Adrenal gland (tissue), 12 donors: Measurements from ENCODE around the gene PNLIPRP2. TPM values are rescaled to one million over a fixed set of nuclear protein-coding genes. Genes with fewer than 3 reads are reported as not detected.

Source experiments
- DNase-seq, 7 donors: peaks; one replicate each; pipeline ENCODE4 v3.0.0-alpha.2; 2019 to 2020
- H3K27ac ChIP-seq, 5 donors: fragments of 200-600 bp; sonication (generic) in 4 of 5; 1 replicate in 3 of 5; 2 replicates in 2 of 5; pipeline versions ENCODE4 v1.5.1 to v1.8.0; 2016 to 2020; ENCODE audit warnings: mild to moderate bottlenecking in 1 of 5
- H3K27me3 ChIP-seq: fragments of 200-600 bp; 2 replicates; pipeline ENCODE4 v1.8.0; 2021
- H3K36me3 ChIP-seq, 2 donors: fragments of 200-600 bp; replicated peaks in 1 of 2; 1 replicate in 1 of 2; 2 replicates in 1 of 2; pipeline versions ENCODE4 v1.5.1 to v1.8.0; 2018 to 2022
- H3K4me1 ChIP-seq, 2 donors: fragments of 200-600 bp; replicated peaks in 1 of 2; 1 replicate in 1 of 2; 2 replicates in 1 of 2; pipeline versions ENCODE4 v1.5.1 to v1.8.0; 2018 to 2021
- H3K4me3 ChIP-seq, 4 donors: fragments of 200-600 bp; sonication (generic) in 3 of 4; one replicate each; pipeline ENCODE4 v1.5.1; 2016 to 2018
- H3K9me3 ChIP-seq, 3 donors: fragments of 200-600 bp; sonication (generic) in 1 of 3; replicated peaks in 1 of 3; 1 replicate in 2 of 3; 2 replicates in 1 of 3; pipeline versions ENCODE4 v1.5.1 to v1.8.0; 2016 to 2021
- CTCF ChIP-seq, 6 experiments: fragments of 450-650 bp in 4 of 6; fragments of 200-600 bp in 2 of 6; sonication (generic) in 1 of 6; IDR thresholded peaks; 1 replicate in 5 of 6; 2 replicates in 1 of 6; pipeline versions ENCODE4 v1.5.1 to v1.8.0; 2016 to 2021; ENCODE audit warnings: antibody characterized with exemption in 6 of 6, mild to moderate bottlenecking in 2 of 6, moderate library complexity in 1 of 6
- POLR2A ChIP-seq, 2 donors: fragments of 450-650 bp; IDR thresholded peaks; one replicate each; pipeline ENCODE4 v1.6.1; 2017; ENCODE audit warnings: antibody characterized with exemption in 2 of 2, mild to moderate bottlenecking in 2 of 2, moderate library complexity in 1 of 2
- WGBS, 4 donors: extraction: QIAGEN DNeasy Blood & Tissue Kit in 2 of 4; methylation state at CpG; one replicate each; pipeline versions ENCODE4 v1.1.5 to v1.1.7; 2013 to 2017; 5-methylcytosine and 5-hydroxymethylcytosine counted together
- intact Hi-C, 2 donors: fragments of 100-400 bp; cut with DNase I; formaldehyde crosslinking; loops; one replicate each; pipeline versions ENCODE4 v1.14.1 to v1.15.0; 2022 to 2023
- polyA plus RNA-seq, 3 donors: library from polyadenylated mRNA; stranded (reverse); fragments of 200-250 nt in 2 of 3; fragments of 350-450 nt in 1 of 3; fragmentation: Illumina TruSeq in 1 of 3; extraction: RNeasy Lipid Tissue Mini Kit (QIAGEN cat#74804) in 1 of 3; gene quantifications; one replicate each; pipeline ENCODE4 v1.2.3, GENCODE V29; 2013 to 2014
- total RNA-seq, 9 donors: library from RNA; depleted of rRNA in 4 of 9; stranded (reverse); fragments of >200 nt in 4 of 9; fragments of 120-200 nt in 1 of 9; fragmentation: NEBNext Ultra II Directional in 1 of 9; extraction: Animal tissue kit (Norgen Biotek cat#: 25700) in 1 of 9; gene quantifications; one replicate each; pipeline versions ENCODE4 v1.1.0 to v1.2.4, GENCODE V29; 2013 to 2023
- donor health status: healthy with polysubstance abuse.
- donor health status: Bipolar disorder and iron deficiency.
- donor health status: DM: yes; HTN: yes; CAD: no.
- donor health status: DM: no; HTN: no; CAD: no.
- donor health status: DM: no; HTN: no; CAD: no.
- donor health status: DM: yes; HTN: yes; CAD: no.

Gene PNLIPRP2
- total and polyA plus RNA-seq, 12 donors = 0.15 to 1.1 (median 0.89) TPM; not detected in 6

- Histone ChIP-seq H3K4me1 (no peaks in the 10 kb centered on the region), H3K27ac (no peak overlapping the region), H3K36me3 (no peaks in the 10 kb centered on the region), H3K9me3 (no peaks in the 10 kb centered on the region), H3K4me3 (no peak overlapping the region), H3K27me3 (no peaks in the 10 kb centered on the region)
- no peak for DNase-seq
- WGBS, 4 donors = 91 to 99% (median 97%) methylated on average over 8 of the region's 8 CpGs
- no peak for TF ChIP-seq POLR2A (IDR thresholded peaks at IDR 0.05)
- intact Hi-C loops = loop anchor here in 1 of 2 donors (5.0 kb wide), 1 partner anchor 154 kb away; no protein-coding TSS in a partner anchor
Measured at GRCh38 chr10:116633216-116633600, 12.5 kb downstream of the PNLIPRP2 start.

DNA sequence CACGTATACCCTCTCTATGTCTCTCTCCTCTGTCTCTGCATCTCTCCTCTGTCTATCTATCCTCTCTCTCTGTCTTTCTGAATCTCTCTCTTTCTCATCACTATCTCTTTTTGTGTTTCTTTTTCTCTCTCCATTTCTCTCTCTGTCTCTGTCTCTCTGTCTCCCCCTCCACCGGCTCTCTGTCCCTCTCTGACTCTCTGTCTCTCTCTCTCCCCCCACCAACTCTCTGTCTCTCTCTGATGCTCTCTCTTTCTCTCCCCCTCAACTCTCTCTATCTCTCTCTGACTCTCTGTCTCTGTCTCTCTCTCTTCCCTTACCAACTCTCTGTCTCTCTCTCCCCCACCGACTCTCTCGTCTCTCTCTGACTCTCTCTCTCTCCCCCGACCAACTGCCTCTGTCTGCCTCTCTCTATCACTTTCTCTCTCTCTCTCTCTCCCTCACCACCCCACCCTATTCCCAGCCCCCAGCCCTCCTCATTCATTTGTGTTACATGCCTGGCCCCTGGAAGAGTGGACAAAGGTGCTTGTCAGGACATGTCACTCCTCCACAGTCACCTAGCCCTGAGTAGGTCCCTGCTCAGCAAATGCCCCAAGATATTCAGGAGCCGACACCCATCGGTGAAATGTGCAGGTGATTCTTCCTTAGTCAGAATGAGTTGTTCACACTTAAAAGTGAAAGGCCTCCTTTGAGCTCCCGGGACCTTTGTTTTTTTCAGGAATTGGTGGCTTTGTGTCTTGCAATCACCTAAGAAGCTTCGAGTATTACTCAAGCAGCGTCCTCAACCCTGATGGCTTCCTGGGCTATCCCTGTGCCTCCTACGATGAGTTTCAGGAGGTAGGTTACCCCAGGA lies 13.6 kb downstream of the PNLIPRP2 start:
- H3K36me3 ChIP-seq = no peaks in the 10 kb centered on the region
- TF ChIP-seq POLR2A (IDR thresholded peaks at IDR 0.05) = no peak
- TF ChIP-seq CTCF (IDR thresholded peaks at IDR 0.05) = no peak
- WGBS, 4 donors = 87 to 90% (median 89%) methylated on average over 11 of the region's 11 CpGs
- intact Hi-C loops = loop anchor here in 1 of 2 donors (5.0 kb wide), 1 partner anchor 153 kb away; no protein-coding TSS in a partner anchor
- H3K9me3 ChIP-seq = no peaks in the 10 kb centered on the region
- no peaks in the 10 kb centered on the region for H3K4me1 ChIP-seq
- H3K4me3 ChIP-seq = no peak overlapping the region
- H3K27me3 ChIP-seq = no peaks in the 10 kb centered on the region
- no peak for DNase-seq
- no peak overlapping the region for H3K27ac ChIP-seq

- Histone ChIP-seq H3K4me3 (no peak overlapping the region), H3K9me3 (no peaks in the 10 kb centered on the region), H3K4me1 (no peaks in the 10 kb centered on the region), H3K27me3 (no peaks in the 10 kb centered on the region), H3K27ac (no peak overlapping the region), H3K36me3 (no peaks in the 10 kb centered on the region)
- DNase-seq = no peak
- intact Hi-C loops = no loop called here
- TF ChIP-seq POLR2A (IDR thresholded peaks at IDR 0.05) (no peak), CTCF (IDR thresholded peaks at IDR 0.05) (no peak)
Measured at GRCh38 chr10:116636385-116636784, 15.6 kb downstream of the PNLIPRP2 start.

DNA sequence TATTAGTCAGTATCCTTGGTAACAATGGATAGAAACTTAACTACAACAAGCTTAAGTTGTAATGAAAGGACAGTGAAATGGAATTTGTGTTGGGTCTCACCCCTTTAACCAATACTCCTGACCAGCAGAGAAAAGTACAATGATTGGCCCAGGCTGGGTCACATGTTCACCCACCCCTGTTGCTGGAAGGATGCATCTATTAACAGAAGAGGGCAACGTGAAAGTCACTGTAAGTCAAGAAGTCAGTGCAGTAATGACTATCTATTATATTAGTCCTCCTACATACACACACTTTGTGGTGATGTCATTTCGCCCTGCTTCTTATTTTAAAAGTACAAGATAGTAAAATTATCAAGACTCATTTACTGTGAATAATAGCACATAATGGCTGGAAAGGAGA lies 16.2 kb downstream of the PNLIPRP2 start:
- intact Hi-C loops = no loop called here
- Histone ChIP-seq H3K27me3 (no peaks in the 10 kb centered on the region), H3K4me1 (no peaks in the 10 kb centered on the region), H3K9me3 (no peaks in the 10 kb centered on the region), H3K36me3 (no peaks in the 10 kb centered on the region), H3K4me3 (no peak overlapping the region), H3K27ac (no peak overlapping the region)
- no peak for DNase-seq
- TF ChIP-seq CTCF (IDR thresholded peaks at IDR 0.05) = no peak
- TF ChIP-seq POLR2A (IDR thresholded peaks at IDR 0.05) = no peak
- whole genome bisulfite sequencing, 4 donors = 56 to 62% (median 59%) methylated on average over 2 of the region's 2 CpGs

GRCh38 chr10:116637830-116638229 lies 17.1 kb downstream of the PNLIPRP2 start:
- DNase-seq = no peak
- no peak for TF ChIP-seq POLR2A (IDR thresholded peaks at IDR 0.05)
- no peak for TF ChIP-seq CTCF (IDR thresholded peaks at IDR 0.05)
- 46 to 64% (median 57%) methylated on average over 1 of the region's 1 CpG for WGBS, 4 donors
- Histone ChIP-seq H3K27ac (no peak overlapping the region), H3K9me3 (no peaks in the 10 kb centered on the region), H3K4me3 (no peak overlapping the region), H3K4me1 (no peaks in the 10 kb centered on the region), H3K36me3 (no peaks in the 10 kb centered on the region), H3K27me3 (no peaks in the 10 kb centered on the region)
- intact Hi-C loops = no loop called here
